Parathyroid adenoma (tissue), 2 donors: ENCODE results near the gene IL36G.
"Not testable (repeated sequence)": the region's sequence is repeated elsewhere in the genome, so short reads cannot be mapped to it uniquely, and the experiment has no call there.

Experiments
- H2AFZ ChIP-seq: fragments of 300-600 bp; sonication (generic); one replicate; pipeline ENCODE4 v1.7.0; 2017; ENCODE audit warnings: antibody characterized with exemption, mild to moderate bottlenecking
- H3K27ac ChIP-seq: fragments of 300-600 bp; sonication (generic); one replicate; pipeline ENCODE4 v1.7.0; 2017
- H3K27me3 ChIP-seq: fragments of 300-600 bp; sonication (generic); one replicate; pipeline ENCODE4 v1.7.0; 2017; ENCODE audit warnings: low read length; ENCODE audit not compliant: control insufficient read depth, insufficient read depth
- H3K36me3 ChIP-seq: fragments of 300-600 bp; sonication (generic); one replicate; pipeline ENCODE4 v1.7.0; 2017; ENCODE audit warnings: low read length; ENCODE audit not compliant: control insufficient read depth, insufficient read depth
- H3K4me1 ChIP-seq: fragments of 300-600 bp; sonication (generic); one replicate; pipeline ENCODE4 v1.7.0; 2017; ENCODE audit warnings: control low read depth
- H3K4me2 ChIP-seq: fragments of 300-600 bp; sonication (generic); one replicate; pipeline ENCODE4 v1.7.0; 2017; ENCODE audit warnings: low read length
- H3K4me3 ChIP-seq: fragments of 300-600 bp; sonication (generic); one replicate; pipeline ENCODE4 v1.7.0; 2017; ENCODE audit warnings: low read depth, low read length
- H3K79me2 ChIP-seq: fragments of 300-600 bp; sonication (generic); one replicate; pipeline ENCODE4 v1.7.0; 2017; ENCODE audit warnings: control low read depth
- H3K9ac ChIP-seq: fragments of 300-600 bp; sonication (generic); one replicate; pipeline ENCODE4 v1.7.0; 2017; ENCODE audit warnings: mild to moderate bottlenecking
- H3K9me3 ChIP-seq: fragments of 300-600 bp; sonication (generic); one replicate; pipeline ENCODE4 v1.7.0; 2017; ENCODE audit warnings: low read length; ENCODE audit not compliant: control insufficient read depth
- TF ChIP-seq, protein P1 (sequence below): fragments of 300-600 bp; sonication (generic); IDR thresholded peaks from one replicate; pipeline ENCODE4 v1.7.0; 2017; ENCODE audit warnings: antibody characterized with exemption, mild to moderate bottlenecking
- donor health status: primary hyperparathyroidism.

IL36G gene

GRCh38 chr2:112977559-112978056 is at the start of gene IL36G:
Gene IL36G, plus strand, starts transcription at chr2:112978006. Its CDS starts 633 bp downstream, at chr2:112978639.
- no peak within 1 kb of the TSS for H3K4me2 ChIP-seq
- no peaks in the 10 kb centered on the region for H3K27me3 ChIP-seq
- no peaks in the 10 kb centered on the region for H3K79me2 ChIP-seq
- no peak within 1 kb of the TSS for H2AFZ ChIP-seq
- H3K9ac ChIP-seq = no peak within 1 kb of the TSS
- H3K4me1 ChIP-seq = no peaks in the 10 kb centered on the region
- TF ChIP-seq, protein P1, sequence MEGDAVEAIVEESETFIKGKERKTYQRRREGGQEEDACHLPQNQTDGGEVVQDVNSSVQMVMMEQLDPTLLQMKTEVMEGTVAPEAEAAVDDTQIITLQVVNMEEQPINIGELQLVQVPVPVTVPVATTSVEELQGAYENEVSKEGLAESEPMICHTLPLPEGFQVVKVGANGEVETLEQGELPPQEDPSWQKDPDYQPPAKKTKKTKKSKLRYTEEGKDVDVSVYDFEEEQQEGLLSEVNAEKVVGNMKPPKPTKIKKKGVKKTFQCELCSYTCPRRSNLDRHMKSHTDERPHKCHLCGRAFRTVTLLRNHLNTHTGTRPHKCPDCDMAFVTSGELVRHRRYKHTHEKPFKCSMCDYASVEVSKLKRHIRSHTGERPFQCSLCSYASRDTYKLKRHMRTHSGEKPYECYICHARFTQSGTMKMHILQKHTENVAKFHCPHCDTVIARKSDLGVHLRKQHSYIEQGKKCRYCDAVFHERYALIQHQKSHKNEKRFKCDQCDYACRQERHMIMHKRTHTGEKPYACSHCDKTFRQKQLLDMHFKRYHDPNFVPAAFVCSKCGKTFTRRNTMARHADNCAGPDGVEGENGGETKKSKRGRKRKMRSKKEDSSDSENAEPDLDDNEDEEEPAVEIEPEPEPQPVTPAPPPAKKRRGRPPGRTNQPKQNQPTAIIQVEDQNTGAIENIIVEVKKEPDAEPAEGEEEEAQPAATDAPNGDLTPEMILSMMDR = no peak
- H3K36me3 ChIP-seq = no peaks in the 10 kb centered on the region
- H3K4me3 ChIP-seq = no peak within 1 kb of the TSS
- no peaks in the 10 kb centered on the region for H3K9me3 ChIP-seq
- H3K27ac ChIP-seq = no peak within 1 kb of the TSS

GRCh38 chr2:112933261-112933660 is 44.5 kb upstream of the IL36G start:
- H3K79me2 ChIP-seq = no peaks in the 10 kb centered on the region
- H3K27ac ChIP-seq = no peak overlapping the region
- H3K36me3 ChIP-seq = no peaks in the 10 kb centered on the region
- no peaks in the 10 kb centered on the region for H3K9me3 ChIP-seq
- H3K27me3 ChIP-seq = no peaks in the 10 kb centered on the region
- no peak overlapping the region for H3K9ac ChIP-seq
- TF ChIP-seq, protein P1 = no peak
- no peak overlapping the region for H3K4me3 ChIP-seq
- no peaks in the 10 kb centered on the region for H3K4me1 ChIP-seq
- no peak overlapping the region for H3K4me2 ChIP-seq
- no peak overlapping the region for H2AFZ ChIP-seq

GRCh38 chr2:112934117-112934516 is 43.7 kb upstream of the IL36G start:
- H3K9me3 ChIP-seq, H2AFZ ChIP-seq: not testable (repeated sequence)

GRCh38 chr2:112936927-112937232 is 40.9 kb upstream of the IL36G start:
- H2AFZ ChIP-seq = no peak overlapping the region
- H3K79me2 ChIP-seq = no peaks in the 10 kb centered on the region
- H3K4me3 ChIP-seq = no peak overlapping the region
- H3K4me2 ChIP-seq = no peak overlapping the region
- H3K9me3 ChIP-seq = no peaks in the 10 kb centered on the region
- no peaks in the 10 kb centered on the region for H3K27me3 ChIP-seq
- H3K27ac ChIP-seq = no peak overlapping the region
- H3K9ac ChIP-seq = no peak overlapping the region
- no peaks in the 10 kb centered on the region for H3K36me3 ChIP-seq
- TF ChIP-seq, protein P1 = no peak
- no peaks in the 10 kb centered on the region for H3K4me1 ChIP-seq

More at GRCh38 chr2:112934117-112934516, 43.7 kb upstream of the IL36G start:
- H3K9ac ChIP-seq, H3K27ac ChIP-seq, H3K79me2 ChIP-seq, H3K4me2 ChIP-seq, H3K4me1 ChIP-seq, H3K36me3 ChIP-seq, H3K27me3 ChIP-seq, H3K4me3 ChIP-seq: not testable (repeated sequence)

- no peak overlapping the region for H3K27ac ChIP-seq
Observed at GRCh38 chr2:112938904-112939303, 38.9 kb upstream of the IL36G start.

More at GRCh38 chr2:112938904-112939303, 38.9 kb upstream of the IL36G start:
- H3K9me3 ChIP-seq = no peaks in the 10 kb centered on the region
- no peak overlapping the region for H3K9ac ChIP-seq
- TF ChIP-seq, protein P1 = no peak
- H3K27me3 ChIP-seq = no peaks in the 10 kb centered on the region
- H3K79me2 ChIP-seq = no peaks in the 10 kb centered on the region
- no peak overlapping the region for H2AFZ ChIP-seq
- H3K36me3 ChIP-seq = no peaks in the 10 kb centered on the region
- no peaks in the 10 kb centered on the region for H3K4me1 ChIP-seq
- H3K4me2 ChIP-seq = no peak overlapping the region
- no peak overlapping the region for H3K4me3 ChIP-seq
